ENCODE results near the gene ARHGEF10L.
"Not testable (repeated sequence)": the region's sequence is repeated elsewhere in the genome, so short reads cannot be mapped to it uniquely, and the experiment has no call there.

The ARHGEF10L gene

GRCh38 chr1:17502326-17502778, 37.1 kb upstream of the ARHGEF10L start (continued):
- no peak for TF ChIP-seq ZNF354C (tag by site-specific recombination; IDR thresholded peaks at IDR 0.05; ENCODE audit: borderline replicate concordance, low read depth)
- no peak for TF ChIP-seq ZNF549 (tag by site-specific recombination; IDR thresholded peaks at IDR 0.05)
- 0 out of 2 replicates have a peak, but pooled peaks have one; percentile 38 for TF ChIP-seq ZBTB8A (tag by site-specific recombination; IDR thresholded peaks at IDR 0.05)

GRCh38 chr1:17503146-17503545, 36.4 kb upstream of the ARHGEF10L start:
- Histone ChIP-seq H3K27ac (ENCODE audit: extremely low read depth, low read depth, low read length) (no peak overlapping the region), H3K4me1 (ENCODE audit: control insufficient read depth, insufficient read depth, low read length) (no peaks in the 10 kb centered on the region), H3K4me3 (ENCODE audit: low read depth, low read length) (no peak overlapping the region), H3K9me3 (ENCODE audit: control insufficient read depth, insufficient read depth, low read depth, low read length) (no peaks in the 10 kb centered on the region), H3K36me3 (ENCODE audit: control insufficient read depth in 2 of 2, insufficient read depth in 1 of 2, low read length in 2 of 2) (no peaks in the 10 kb centered on the region)
- CTCF ChIA-PET = interaction anchor here (0.6 to 10.2 kb wide), 24 partner anchors 8 to 230 kb away, joined by 3 to 250 read pairs (median 5); no protein-coding TSS in a partner anchor
- POLR2A ChIA-PET = interaction anchor here (1.0 kb wide), 1 partner anchor 104 kb away, joined by 3 read pairs; no protein-coding TSS in a partner anchor
- TF ChIP-seq SALL2 (tag by site-specific recombination; IDR thresholded peaks at IDR 0.05; ENCODE audit: borderline replicate concordance) (no peak), ZNF514 (tag by site-specific recombination; IDR thresholded peaks at IDR 0.05) (no peak), ZNF544 (tag by site-specific recombination; IDR thresholded peaks at IDR 0.05) (no peak), ZNF843 (tag by site-specific recombination; IDR thresholded peaks at IDR 0.05) (no peak), ATF2 (tag by site-specific recombination; IDR thresholded peaks at IDR 0.05; ENCODE audit: low read depth) (no peak), ZNF157 (tag by site-specific recombination; IDR thresholded peaks at IDR 0.05) (no peak), GLI2 (tag by site-specific recombination; IDR thresholded peaks at IDR 0.05; ENCODE audit: borderline replicate concordance, low read depth) (no peak), ZNF530 (tag by site-specific recombination; IDR thresholded peaks at IDR 0.05; ENCODE audit: low read depth) (no peak), ZNF324 (tag by site-specific recombination; IDR thresholded peaks at IDR 0.05) (no peak), KLF16 (tag by site-specific recombination; IDR thresholded peaks at IDR 0.05) (no peak), ZNF558 (tag by site-specific recombination; IDR thresholded peaks at IDR 0.05) (no peak), ZNF24 (tag by site-specific recombination; IDR thresholded peaks at IDR 0.05) (no peak), ZNF366 (tag by site-specific recombination; conservative IDR thresholded peaks at IDR 0.05) (no peak), HOXC10 (CRISPR knock-in tag; IDR thresholded peaks at IDR 0.05) (no peak), HOXD13 (CRISPR knock-in tag; IDR thresholded peaks at IDR 0.05; ENCODE audit: borderline replicate concordance) (no peak), MZF1 (tag by site-specific recombination; IDR thresholded peaks at IDR 0.05; ENCODE audit: borderline replicate concordance) (no peak), ZNF248 (tag by site-specific recombination; IDR thresholded peaks at IDR 0.05) (no peak), ZNF707 (tag by site-specific recombination; IDR thresholded peaks at IDR 0.05) (no peak), ZNF140 (tag by site-specific recombination; IDR thresholded peaks at IDR 0.05) (no peak), GFI1B (tag by site-specific recombination; IDR thresholded peaks at IDR 0.05) (no peak)

- CTCF ChIA-PET = interaction anchor here (0.6 to 10.2 kb wide), 8 partner anchors 12 to 189 kb away, joined by 3 to 250 read pairs (median 4); no protein-coding TSS in a partner anchor
- H3K36me3 ChIP-seq (ENCODE audit: control insufficient read depth in 2 of 2, insufficient read depth in 1 of 2, low read length in 2 of 2) = not testable (repeated sequence)
- POLR2A ChIA-PET = interaction anchor here (1.0 kb wide), 1 partner anchor 45 kb away, joined by 3 read pairs; no protein-coding TSS in a partner anchor
Measured at GRCh38 chr1:17507200-17507599, 32.3 kb upstream of the ARHGEF10L start.

More at GRCh38 chr1:17507200-17507599, 32.3 kb upstream of the ARHGEF10L start:
- not testable (repeated sequence) for H3K9me3 ChIP-seq (ENCODE audit: control insufficient read depth, insufficient read depth, low read depth, low read length); H3K27ac ChIP-seq (ENCODE audit: extremely low read depth, low read depth, low read length); H3K4me3 ChIP-seq (ENCODE audit: low read depth, low read length); H3K4me1 ChIP-seq (ENCODE audit: control insufficient read depth, insufficient read depth, low read length)
